GM21576 (cell line): ENCODE data around the gene ACO1.

Source experiments
- ATAC-seq: cut with Tn5 transposase; IDR thresholded peaks from one replicate; pipeline ENCODE4 v1.9.1; 2021; ENCODE audit warnings: mild to moderate bottlenecking, moderate library complexity; ENCODE audit not compliant: unreplicated experiment

ACO1 gene

GRCh38 chr9:32486839-32487562, 102.6 kb downstream of the ACO1 start:
- no peak for ATAC-seq

GRCh38 chr9:32487981-32488380, 103.5 kb downstream of the ACO1 start:
- ATAC-seq: no peak

GRCh38 chr9:32490601-32491000, 106.2 kb downstream of the ACO1 start:
- no peak for ATAC-seq

GRCh38 chr9:32497921-32498320, 113.5 kb downstream of the ACO1 start:
- no peak for ATAC-seq

GRCh38 chr9:32500768-32501167, 116.3 kb downstream of the ACO1 start:
- no peak for ATAC-seq

GRCh38 chr9:32501868-32502267, 117.4 kb downstream of the ACO1 start:
- ATAC-seq: no peak

GRCh38 chr9:32502464-32502863, 118.0 kb downstream of the ACO1 start:
- ATAC-seq: no peak

- ATAC-seq: no peak
Measured at GRCh38 chr9:32503008-32503407, 118.6 kb downstream of the ACO1 start.
